ENCODE measurements around the gene FUOM.
"Not testable (repeated sequence)": the region's sequence is repeated elsewhere in the genome, so short reads cannot be mapped to it uniquely, and the experiment has no call there.

Gene FUOM

DNA sequence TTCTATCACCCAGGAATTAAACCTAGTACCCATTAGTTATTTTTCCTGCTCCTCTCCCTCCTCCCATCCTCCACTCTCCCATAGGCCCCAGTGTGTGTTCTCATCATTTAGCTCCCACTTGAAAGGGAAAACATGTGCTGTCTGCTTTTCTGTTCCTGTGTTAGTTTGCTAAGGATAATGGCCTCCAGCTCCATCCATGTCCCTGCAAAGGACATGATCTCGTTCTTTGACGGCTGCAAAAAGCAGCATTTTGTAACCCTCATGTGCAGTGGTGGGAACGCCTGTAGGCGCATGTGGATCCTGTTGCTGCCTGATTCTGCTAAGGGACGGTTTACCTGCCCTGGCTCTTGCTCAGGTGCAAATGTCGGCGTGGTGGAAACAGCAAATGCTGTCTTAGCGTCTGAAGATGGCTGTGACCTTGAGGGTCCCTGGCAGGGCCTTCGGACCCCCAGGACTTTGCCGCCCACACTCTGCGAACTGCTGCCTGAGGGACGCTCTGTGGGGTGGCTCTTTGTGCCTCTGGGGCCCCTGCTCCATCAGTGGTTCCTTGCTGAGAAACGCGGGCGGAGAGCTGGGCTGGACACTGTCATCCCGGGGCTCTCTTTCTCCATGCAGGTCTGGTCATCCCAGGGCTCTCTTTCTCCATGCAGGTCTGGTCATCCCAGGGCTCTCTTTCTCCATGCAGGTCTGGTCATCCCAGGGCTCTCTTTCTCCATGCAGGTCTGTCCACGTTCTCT, 30.6 kb upstream of the FUOM start:
- DNase-seq (ENCODE audit: low read depth), result no peak

DNA sequence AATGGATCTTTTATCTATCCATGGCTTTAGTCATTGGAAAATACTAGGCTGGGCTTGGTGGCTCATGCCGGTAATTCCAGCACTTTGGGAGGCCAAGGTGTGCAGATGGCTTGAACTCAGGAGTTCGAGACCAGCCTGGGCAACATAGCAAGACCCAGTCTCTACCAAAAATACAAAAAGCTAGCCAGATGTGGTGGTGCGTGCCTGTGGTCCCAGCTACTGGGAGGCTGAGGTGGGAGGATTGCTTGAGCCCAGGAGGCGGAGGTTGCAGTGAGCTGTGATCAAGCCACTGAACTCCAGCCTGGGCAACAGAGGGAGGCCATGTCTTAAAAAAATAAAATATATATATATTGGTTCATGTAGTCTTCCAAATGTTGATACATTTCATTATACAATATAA, 29.1 kb upstream of the FUOM start:
- DNase-seq (ENCODE audit: low read depth), result not testable (repeated sequence)

DNA sequence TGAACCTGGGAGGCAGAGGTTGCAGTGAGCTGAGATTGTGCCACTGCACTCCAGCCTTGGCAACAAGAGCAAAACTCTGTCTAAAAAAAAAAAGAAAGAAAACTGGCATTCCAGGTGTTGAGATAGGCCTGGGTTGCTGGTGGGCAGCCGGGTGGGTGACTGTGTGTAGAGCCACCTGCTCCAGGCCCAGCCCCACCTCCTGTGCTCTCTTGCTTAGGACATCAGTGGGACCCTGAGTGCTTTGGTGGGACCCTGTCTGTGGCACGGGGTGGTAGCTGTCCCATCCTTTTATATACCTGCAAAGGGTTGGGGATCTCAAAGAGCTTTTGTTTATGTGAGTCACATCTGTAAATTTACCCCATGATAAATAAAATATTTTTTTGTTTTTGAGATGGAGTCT, 27.4 kb upstream of the FUOM start:
- DNase-seq (ENCODE audit: low read depth), result no peak

DNA sequence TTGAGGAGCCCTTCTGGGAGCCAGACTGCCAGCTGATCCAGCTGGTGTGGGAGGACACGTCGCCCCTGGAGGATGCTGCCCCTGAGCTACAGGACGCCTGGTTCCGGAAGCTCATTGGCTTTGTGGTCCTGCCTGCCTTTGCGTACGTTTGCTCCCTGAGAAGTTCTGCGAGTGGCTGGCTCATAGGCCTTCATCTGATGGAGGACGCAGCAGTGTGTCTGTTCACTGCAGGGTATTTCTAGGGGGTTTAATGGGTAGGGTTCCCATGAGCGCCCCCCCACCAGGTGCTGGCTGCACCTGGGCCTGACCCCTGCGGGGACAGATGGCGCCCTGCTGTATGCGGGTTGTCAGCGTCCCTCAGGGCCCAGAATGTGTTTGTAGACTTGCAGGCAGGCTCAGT, 26.3 kb upstream of the FUOM start:
- DNase-seq (ENCODE audit: low read depth), result no peak

DNA sequence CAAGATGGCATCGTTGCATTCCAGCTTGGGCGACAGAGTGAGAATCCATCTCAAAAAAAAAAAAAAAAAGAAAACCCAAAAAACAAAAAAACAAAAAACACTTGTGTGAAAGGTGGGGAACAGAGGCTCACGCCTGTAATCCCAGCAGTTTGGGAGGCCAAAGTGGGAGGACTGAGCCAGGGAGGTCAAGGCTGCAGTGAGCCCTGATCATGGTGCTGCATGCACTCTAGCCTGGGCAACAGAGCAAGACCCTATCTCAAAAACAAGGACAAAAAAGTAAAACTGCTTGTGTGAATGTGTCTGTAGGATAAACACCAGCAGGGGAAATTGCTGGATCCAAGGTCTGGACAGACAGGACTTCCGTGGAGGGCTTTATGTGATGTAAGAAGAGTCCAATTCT, 25.7 kb upstream of the FUOM start:
- no peak for DNase-seq (ENCODE audit: low read depth)

DNA sequence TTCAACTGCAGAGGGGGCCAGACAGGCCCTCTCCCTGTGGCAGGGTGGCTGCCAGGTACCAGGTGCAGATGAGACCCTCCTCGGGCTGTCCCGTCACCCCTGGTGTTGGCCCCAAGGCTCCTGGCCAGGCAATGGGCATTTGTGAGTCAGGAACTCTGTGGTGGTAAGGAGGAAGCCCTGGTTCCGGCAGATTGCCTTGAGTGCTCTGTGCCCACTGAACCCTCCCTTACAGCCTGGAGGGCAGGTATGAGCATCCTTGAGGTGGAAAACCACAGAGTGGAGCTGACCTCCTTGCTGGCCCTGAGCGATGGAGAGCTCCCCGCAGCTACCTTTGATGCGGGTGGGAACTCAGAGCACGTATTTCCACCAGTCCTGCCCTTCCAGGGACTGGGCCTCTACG, 23.2 kb upstream of the FUOM start:
- no peak for DNase-seq (ENCODE audit: low read depth)

DNA sequence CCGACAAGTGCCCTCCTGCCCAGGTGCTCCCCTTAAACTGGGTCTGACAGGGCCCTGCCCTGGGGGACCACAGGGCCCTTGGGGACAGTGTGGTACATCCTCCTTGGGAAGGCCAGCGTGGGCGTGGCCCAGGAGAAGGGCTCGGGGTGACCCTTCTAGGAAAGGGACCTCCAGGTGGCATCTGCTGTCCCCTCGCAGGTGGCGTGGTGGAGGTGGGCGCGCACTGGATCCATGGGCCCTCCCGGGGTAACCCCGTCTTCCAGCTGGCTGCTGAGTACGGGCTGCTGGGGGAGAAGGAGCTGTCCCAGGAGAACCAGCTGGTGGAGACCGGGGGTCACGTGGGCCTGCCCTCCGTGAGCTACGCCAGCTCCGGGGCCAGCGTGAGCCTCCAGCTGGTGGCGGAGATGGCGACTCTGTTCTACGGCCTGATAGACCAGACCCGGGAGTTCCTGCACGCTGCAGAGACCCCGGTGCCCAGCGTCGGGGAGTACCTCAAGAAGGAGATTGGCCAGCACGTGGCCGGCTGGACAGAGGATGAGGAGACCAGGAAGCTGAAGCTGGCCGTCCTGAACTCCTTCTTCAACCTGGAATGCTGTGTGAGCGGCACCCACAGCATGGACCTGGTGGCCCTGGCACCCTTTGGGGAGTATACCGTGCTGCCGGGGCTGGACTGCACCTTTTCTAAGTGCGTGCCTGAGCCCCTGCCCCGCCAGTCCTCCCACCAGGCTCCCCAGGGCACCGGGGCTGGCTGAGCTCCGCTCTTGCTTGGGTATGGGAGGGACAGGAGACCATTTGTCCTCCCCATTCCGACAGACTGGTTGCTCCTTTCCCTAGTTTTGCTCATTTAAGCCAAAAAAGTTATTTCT, 22.2 kb upstream of the FUOM start:
- no peak for DNase-seq (ENCODE audit: low read depth)

DNA sequence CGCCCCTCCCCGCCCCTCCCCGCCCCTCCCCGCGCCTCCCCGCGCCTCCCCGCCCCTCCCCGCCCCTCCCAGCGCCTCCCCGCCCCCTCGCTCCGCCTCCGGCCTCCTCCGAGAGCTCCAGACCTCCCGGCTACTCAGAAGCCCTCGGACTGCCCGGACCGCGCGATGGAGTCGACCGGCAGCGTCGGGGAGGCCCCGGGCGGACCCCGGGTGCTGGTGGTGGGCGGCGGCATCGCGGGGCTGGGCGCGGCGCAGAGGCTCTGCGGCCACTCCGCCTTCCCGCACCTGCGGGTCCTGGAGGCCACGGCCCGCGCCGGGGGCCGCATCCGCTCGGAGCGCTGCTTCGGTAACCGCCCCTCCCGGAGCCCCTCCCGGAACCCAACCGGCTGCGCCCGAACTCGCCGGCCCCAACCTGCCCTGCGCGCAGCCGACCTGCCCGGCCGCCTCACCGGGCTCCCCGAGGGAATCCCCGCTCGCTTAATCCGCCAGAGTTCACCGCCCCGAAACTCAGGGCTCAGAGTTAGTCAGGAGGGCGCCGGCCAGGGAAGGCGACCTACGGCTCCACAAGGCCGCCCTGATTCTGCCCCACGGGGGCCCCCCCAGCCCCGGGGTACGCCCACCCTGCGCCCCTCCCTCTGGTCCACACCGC, 21.5 kb upstream of the FUOM start, which contains the start of gene PAOX:
Gene PAOX, plus strand, starts transcription at position 111 of the 649 bp plus-strand sequence. Its CDS starts 55 bp downstream, at position 166.
- no peak for DNase-seq (ENCODE audit: low read depth)

DNA sequence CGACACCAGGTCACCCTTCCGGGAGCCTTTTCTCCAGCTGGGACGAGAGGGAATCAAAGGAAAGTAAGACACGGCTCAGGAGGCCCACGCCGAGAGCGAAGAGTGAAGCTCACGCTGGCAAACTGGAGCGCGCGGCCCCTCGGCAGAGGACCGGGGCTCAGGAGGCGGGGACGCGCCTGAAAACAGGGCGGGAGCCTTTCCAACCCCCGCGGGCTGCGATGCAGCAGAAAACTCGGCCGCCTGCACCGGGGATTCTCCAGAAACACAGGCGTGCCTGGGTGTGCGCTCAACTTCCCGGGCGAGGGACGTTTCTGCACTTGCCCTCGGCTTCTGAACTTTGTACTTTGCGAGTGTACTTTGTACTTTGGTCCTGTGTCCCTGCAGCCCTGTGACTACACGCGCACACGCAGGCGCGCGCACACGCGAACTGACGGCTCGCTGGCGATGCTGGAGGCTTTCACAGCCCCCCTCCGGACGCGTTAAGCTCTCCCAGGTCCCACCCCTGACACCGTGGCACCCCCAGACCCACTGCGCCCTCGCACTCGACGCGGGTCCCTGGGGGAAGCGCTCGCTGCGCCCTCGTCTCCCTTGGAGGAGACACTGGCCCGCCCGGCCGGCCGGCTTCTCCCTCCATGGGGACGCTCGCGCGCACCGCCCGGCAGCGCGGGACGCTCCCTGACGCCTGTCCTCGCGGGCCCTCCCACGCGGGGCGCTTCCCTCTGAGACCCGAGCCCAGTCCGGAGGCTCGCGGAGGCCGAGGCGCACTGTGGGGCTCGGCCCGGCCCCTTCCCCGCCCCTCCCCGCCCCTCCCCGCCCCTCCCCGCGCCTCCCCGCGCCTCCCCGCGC, 20.7 kb upstream of the FUOM start:
- peak; percentile 12 for DNase-seq (ENCODE audit: low read depth)

DNA sequence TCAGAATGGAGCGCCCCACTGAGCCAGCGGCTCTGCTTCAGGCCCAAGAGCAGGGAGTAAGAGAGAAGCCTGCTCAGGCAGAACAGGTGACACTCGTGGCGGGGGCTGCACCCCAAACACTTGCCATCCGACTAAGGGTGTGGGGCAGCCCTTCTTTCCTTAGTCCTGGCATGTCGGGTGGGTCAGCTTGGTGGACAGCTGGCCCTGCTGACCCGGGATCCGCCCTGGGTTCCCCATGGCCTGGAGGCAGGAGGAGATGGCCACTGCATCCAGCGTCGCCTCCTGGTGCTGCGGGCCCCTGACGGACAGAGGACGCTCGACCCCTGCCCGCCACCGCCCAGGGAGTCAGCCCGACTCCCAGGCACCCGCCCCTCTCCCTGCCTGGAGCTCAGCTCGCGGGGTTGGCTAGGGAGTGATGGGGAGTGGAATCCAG, 20.0 kb upstream of the FUOM start:
- DNase-seq (ENCODE audit: low read depth), result no peak

DNA sequence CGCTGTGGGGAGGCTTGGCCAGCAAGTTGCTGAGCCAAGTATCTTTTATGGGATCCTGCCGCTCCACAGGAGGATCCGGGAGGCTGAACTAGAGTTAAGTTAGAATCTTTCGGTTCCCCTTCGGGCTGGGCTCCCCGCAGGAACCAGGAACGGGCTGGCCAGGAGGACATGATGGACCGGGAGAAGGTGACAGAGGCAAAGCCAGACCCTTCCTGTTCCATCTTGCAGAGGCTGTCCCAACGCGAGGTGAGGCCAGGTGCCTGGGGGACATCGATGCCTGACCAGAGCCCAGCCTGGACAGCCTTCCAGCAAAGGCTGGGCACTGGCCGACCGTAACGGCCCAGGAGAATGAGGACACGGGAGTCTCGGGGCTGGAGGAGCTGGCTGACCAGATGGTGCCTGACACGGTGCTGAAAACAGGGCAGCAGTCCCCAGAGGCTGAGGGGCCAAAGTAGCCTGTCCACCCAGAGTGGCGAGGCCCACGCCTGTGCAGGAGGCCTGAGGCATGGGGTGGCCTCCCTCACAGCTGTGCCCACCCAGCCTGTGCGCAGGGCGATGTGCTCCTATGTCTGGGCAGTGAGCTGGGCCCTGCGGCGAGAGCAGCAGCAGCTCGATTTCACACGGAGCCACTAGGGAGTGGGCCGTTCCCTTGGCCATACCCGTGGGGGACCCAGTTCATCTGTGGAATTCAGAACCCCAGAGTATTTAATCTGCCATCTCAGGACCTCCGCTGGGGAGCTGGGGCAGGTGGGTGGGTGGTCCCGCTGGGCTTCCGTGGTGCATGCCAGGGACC, 19.4 kb upstream of the FUOM start:
- DNase-seq (ENCODE audit: low read depth), result no peak

DNA sequence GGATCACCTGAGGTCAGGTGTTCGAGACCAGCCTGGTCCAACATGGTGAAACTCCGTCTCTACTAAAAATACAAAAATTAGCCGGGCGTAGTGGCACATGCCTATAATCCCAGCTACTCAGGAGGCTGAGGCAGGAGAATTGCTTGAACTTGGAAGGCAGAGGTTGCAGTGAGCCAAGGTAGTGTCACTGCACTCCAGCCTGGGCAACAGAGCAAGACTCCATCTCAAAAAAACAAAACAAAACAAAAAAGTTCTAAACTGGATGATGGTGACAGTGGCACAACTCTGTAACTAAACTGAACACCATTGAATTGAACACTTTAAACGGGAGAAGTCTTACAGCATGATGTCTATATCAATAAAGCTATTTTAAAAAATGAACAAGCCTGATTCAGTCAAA, 18.4 kb upstream of the FUOM start:
- not testable (repeated sequence) for DNase-seq (ENCODE audit: low read depth)

DNA sequence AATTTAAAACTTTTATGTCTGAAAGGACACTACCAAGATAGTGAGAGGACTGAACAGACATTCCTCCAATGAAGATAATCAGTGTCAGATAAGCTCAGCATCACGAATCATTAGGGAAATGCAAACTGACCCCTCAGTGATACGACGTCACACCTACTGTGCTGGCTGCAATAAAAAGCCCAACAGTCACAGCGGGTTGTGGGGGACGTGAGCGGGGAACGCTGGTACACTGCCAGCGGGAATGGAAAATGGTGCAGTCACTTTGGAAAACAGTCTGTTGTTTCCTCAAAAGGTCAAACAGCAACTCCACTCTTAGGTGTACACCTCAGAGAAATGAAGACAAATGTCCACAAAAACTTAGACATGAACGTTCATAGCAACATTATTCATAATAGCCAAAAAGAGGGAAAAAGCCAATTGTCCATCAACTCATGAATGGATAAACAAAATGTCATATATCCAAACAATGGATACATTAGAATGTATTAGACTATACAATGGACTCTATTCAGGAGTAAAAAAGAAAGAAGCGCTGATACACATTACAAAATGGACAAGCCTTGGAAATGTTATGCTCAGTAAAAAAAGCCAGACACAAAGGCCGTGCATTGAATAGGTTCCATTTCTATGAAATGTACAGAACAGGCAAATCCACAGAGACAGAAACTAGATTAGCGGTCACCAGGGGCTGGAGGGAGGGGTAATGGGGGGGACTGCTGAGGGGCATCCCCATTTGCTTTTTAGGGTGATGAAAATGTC, 17.7 kb upstream of the FUOM start:
- DNase-seq (ENCODE audit: low read depth), result no peak

DNA sequence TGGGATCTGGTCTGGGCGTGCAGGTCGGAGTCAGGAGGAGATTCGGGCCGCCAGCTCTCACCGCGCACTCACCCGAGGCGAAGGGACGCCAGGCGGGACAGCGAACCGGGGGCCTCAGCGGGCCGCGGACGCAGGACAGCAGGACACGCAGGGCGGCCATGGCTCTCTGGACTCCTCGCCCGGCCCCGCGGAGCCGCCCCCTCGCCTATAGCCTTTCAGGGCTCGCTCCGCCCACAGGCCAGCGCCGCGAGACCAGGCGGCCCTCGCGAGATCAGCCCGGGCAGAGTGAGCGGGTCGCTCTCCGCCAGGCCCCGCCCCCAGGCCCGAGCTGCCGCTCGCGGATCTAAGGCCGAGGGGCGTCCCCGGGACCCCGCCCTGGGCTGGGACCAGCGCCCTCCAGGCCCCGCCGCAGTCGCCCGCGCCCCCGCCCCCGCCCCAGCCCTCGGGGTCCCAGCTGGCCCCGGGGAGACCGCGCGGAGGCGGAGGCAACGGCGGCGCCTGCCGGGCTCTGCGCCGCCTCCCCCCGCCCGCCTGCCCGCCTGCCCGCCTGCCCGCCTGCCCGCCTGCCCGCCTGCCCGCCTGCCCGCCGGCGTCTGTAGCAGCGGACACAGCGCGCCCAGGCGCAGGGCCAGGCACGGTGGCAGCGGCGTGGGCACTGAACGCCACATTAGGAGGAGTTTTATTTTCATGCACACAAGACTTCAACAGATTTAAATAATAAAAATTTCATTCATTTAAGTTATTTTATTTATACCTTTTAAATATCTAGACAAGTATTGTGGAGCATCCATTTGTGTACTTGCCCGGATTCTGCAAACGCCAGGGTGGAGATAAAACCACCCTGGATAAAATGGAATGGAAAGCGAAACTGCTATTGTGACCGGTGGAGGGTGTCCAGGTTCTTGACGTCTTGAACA, 15.6 kb upstream of the FUOM start, which contains the start of gene ECHS1:
Gene ECHS1, minus strand, starts transcription at position 181 of the 917 bp plus-strand sequence. Its CDS starts 21 bp downstream, at position 160.
- DNase-seq (ENCODE audit: low read depth), result peak; percentile 45

DNA sequence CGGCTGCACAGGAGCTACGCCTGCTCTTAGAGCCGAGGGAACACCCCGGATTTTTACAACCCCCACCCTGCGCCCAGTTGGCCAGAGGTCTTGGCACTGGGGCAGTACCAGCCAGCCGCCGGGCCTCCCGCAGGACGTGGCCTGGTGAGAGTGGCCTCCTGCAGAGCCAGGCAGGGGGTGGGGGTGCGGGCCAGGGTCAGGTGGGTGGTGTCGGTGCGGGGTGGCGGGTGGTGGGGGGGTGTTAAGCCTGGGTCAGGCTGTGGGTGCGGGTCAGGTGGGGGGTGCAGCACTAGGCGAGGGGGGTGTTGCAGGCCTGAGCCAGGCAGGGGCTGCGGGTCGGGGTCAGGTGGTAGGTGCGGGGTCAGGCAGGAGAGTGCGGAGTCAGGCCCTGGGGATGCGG, 14.7 kb upstream of the FUOM start:
- no peak for DNase-seq (ENCODE audit: low read depth)

DNA sequence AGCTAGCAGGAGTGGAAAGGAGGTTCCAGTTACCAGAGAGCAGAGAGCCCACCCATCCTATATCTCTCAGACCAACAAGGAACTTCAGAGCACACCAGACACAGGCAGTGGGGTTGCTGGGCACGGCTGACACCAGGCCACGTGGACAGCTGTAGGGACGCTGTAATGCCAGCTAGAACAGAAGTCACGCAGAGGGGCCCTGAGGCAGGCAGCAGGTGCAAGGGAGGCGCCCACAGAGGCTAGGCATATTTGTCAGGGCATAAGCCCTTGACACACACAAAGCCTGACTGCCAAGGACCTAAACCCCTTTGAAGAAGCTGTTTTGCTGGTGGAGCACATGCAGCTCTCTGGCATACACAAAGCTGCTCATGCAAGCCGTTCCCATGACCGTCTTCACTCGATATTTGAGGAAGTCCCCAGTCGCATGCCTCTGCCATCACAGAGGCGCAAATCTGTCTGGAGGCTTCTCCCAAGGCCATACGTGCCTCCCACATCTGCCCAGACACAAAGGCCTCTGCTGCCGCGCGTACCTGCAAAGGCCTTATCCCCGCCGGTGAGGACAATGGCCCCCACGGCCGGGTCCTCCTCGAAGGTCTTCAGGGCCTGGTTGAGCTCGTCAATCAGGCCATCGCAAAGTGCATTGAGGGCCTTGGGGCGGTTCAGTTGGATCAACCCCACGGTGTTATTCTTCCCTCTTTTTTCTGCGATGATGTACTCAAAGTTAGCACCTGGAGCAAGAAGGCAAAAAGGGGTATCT, 12.4 kb upstream of the FUOM start:
- no peak for DNase-seq (ENCODE audit: low read depth)

DNA sequence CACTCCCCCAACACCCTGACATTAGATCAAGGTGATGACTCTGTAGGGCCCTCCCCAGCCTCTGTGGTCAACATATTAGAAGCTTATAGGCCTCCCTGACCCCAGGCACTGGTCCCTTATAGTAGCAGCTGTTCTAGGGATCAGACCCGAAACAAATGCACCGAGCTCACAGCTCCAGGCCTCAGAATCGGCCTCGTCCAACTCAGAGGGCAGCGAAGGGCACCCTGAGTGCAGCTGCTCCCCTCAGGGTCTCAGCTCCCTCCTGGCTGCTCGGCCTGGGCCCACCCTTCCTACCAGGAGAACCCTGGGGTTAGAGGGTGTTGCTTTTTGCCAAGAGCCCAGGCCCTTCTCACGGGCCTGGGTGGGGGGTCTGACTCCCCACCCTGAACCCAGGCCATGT, 10.3 kb upstream of the FUOM start:
- DNase-seq (ENCODE audit: low read depth), result no peak

DNA sequence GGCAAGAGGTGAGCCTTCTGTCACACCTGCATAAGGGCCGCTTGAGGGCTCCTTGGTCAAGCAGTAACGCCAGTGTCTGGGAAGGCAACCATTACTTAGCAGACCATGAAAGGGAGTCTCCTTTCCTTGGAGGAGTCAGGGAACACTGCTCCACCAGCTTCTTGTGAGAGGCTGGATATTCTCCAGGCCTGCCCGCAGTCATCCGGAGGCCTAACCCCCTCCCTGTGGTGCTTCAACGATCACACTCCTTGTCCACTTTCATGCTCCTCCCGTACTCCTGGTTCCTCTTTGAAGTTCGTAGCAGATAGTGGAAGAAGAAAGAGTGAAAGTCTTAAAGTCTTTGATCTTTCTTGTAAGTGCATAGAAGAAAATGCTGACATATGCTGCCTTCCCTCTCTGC, 9.6 kb upstream of the FUOM start:
- DNase-seq (ENCODE audit: low read depth), result not testable (repeated sequence)
